HG02678 (cell line): ENCODE data around the gene ZNF142.
A peak's percentile ranks its signal among the peaks of the same experiment; 100 is the strongest.
"Not testable (repeated sequence)": the region's sequence is repeated elsewhere in the genome, so short reads cannot be mapped to it uniquely, and the experiment has no call there.

Experiments
- ATAC-seq: cut with Tn5 transposase; IDR thresholded peaks from one replicate; pipeline ENCODE4 v1.9.1; 2021; ENCODE audit warnings: mild to moderate bottlenecking, moderate library complexity; ENCODE audit not compliant: unreplicated experiment

The ZNF142 gene, protein sequence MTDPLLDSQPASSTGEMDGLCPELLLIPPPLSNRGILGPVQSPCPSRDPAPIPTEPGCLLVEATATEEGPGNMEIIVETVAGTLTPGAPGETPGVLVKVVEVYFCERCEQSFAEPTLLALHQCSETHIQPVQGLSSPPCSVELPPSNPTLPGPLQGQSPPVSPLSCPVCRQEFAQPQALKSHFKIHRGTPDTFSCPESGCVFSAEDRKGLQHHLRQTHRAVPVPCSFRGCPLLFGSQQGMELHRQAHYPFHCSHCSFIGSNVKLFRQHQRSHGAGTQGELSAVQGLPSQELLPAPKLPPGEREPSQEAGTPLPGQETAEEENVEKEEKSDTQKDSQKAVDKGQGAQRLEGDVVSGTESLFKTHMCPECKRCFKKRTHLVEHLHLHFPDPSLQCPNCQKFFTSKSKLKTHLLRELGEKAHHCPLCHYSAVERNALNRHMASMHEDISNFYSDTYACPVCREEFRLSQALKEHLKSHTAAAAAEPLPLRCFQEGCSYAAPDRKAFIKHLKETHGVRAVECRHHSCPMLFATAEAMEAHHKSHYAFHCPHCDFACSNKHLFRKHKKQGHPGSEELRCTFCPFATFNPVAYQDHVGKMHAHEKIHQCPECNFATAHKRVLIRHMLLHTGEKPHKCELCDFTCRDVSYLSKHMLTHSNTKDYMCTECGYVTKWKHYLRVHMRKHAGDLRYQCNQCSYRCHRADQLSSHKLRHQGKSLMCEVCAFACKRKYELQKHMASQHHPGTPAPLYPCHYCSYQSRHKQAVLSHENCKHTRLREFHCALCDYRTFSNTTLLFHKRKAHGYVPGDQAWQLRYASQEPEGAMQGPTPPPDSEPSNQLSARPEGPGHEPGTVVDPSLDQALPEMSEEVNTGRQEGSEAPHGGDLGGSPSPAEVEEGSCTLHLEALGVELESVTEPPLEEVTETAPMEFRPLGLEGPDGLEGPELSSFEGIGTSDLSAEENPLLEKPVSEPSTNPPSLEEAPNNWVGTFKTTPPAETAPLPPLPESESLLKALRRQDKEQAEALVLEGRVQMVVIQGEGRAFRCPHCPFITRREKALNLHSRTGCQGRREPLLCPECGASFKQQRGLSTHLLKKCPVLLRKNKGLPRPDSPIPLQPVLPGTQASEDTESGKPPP (N-terminal part only)

DNA sequence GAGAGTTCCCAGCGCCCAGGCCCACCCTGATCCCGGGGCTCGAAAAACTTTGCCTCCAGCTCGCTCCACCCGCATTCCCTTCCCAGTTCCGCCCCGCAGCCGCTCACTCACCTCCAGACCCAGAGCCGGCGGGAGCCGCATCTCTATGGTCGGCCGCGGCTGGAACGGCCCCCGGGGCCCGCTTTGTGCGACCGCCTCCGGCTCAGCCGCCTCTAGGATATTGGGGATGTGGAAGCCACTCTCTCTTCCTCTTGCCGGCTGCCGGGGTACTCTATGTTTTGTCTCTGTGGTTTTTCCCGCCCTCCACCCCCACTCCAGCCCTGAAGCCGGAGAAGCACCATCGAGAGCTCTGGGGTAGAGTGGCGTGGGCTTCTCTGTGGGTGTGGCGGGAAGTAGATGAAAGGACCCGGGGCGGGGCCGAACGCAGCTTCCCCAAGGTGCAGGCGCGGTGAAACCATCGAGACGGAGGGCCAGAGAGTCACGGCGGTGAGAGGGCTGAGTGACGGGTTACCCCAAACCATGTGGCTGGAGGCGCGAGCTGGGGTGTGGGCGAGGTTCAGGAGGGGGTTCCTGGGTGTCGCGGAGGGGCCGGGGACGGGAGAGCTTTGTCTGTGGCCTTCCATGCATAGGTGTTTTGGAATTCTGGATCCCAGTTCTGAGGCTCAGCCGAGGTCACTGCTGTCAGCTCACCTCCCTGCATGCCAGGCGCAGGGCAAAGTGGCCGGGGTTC, at the start of gene ZNF142, which contains the start of gene BCS1L:
ZNF142 (minus strand) TSS at position 366 of the 730 bp plus-strand sequence. CDS start 3,194 bp downstream, outside the sequence.
BCS1L (plus strand) TSS at position 426 of the 730 bp plus-strand sequence. CDS start 1,305 bp downstream, outside the sequence.
- ATAC-seq, result peak; percentile 96

DNA sequence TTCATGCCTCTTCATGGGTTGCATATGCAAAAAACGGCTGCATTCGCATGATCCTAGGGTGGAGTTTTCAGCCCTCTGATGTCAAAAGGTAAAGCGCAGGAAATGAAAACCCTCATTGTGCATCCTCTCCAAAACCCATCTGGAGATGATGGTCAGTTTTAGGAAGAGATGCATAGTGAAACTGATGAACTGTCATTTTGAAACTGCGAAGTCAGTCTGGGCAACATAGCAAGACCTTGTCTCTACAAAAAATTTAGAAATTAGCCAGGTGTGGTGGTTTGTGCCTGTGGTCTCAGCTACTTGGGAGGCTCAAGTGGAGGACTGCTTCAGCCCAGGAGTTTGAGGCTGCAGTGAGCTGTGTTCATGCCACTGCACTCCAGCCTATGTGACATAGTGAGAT, 48.7 kb upstream of the ZNF142 start:
- ATAC-seq, result peak; percentile 19

DNA sequence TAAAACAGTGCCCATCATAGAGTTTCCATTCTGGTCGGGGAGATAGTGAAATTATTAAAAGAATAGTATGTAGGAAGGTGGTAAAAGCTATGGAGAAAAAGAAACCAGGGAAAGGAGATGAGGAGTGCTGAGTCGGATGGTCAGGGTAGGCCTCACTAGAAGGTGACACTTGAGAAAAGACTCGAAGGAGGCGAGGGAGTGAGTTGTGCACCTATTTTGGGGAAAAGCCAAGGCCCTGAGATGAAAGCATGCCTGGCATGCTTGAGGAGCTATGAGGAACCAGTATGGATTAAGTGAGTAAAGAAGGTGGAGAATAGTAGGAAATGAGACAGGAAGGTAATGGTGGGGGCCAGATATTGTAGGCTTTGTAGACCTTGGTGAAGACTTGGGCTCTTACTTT, 43.9 kb upstream of the ZNF142 start:
- ATAC-seq, result no peak

DNA sequence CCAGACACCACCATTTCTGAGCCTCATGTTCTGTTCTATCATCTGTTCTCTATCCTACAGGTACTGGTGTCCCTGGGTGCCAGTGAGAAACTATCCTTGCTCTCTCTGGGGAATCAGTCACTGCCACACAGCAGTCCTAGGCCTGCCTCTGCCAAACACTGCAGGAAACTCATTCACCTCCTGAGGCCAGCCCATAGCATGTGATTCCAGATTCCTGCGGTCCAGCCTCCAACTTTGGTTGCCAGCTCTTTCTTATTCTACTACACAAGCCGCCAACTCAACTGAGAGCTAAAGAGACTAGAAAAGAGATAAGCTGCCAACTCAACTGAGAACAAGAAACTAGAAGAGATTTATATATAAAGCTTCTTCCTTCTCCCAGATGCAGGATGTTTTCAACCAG, 42.4 kb upstream of the ZNF142 start:
- no peak for ATAC-seq

DNA sequence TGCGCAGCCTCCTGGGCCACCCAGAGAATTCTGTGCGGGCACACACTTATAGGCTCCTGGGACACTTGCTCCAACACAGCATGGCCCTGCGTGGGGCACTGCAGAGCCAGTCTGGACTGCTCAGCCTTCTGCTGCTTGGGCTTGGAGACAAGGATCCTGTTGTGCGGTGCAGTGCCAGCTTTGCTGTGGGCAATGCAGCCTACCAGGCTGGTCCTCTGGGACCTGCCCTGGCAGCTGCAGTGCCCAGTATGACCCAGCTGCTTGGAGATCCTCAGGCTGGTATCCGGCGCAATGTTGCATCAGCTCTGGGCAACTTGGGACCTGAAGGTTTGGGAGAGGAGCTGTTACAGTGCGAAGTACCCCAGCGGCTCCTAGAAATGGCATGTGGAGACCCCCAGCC, 39.5 kb upstream of the ZNF142 start:
- no peak for ATAC-seq

DNA sequence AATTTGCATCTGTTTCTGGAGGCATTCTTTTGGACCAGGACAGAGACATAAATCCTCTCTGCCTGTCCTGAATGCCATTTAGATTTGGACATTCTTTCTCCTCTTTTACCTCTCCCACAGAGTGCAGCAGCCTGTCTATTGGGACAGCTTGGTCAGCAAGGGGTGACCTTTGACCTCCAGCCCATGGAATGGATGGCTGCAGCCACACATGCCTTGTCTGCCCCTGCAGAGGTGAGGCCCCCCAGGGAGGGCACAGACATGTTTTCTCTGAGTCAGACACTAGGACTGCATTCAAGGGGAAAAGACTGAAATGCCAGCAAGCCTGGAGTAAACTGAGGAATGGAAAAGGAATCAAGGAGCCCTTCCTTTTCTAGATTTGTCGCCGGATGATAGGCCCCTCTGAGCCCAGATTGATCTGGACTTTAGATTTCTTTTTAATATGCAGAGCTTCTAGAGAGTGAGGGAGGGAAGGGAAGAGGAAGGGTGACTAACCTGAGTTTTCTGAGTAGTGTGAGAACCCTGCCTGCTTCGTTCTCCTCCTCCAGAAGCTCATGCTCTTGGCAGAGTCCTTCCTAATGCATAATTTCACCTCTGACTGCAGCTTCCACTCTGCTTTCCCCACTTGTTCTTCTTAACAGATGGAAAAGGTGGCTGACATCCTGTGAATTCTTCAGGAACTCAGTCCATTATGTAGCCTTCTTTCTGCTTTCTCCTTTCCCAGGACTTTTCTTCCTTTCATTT, 35.2 kb upstream of the ZNF142 start:
- ATAC-seq, result no peak

DNA sequence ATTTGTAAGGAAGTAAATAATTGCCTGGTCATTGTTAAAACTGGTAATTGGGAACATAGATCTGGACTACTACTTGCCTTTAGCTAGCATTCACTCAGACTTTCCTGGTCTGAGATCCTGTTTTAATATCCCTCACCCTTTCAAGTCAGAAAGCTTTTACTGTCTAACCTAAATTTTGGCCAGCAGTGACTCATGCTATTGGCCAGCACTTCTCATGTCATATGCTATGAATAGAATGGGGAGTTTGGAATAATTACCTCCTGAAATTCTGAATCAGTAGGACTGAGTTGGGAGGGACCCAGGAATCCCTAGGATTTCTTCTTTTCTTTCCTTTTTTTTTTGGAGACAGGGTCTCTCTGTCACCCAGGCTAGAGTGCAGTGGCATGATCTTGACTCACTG, 31.8 kb upstream of the ZNF142 start:
- ATAC-seq, result no peak

DNA sequence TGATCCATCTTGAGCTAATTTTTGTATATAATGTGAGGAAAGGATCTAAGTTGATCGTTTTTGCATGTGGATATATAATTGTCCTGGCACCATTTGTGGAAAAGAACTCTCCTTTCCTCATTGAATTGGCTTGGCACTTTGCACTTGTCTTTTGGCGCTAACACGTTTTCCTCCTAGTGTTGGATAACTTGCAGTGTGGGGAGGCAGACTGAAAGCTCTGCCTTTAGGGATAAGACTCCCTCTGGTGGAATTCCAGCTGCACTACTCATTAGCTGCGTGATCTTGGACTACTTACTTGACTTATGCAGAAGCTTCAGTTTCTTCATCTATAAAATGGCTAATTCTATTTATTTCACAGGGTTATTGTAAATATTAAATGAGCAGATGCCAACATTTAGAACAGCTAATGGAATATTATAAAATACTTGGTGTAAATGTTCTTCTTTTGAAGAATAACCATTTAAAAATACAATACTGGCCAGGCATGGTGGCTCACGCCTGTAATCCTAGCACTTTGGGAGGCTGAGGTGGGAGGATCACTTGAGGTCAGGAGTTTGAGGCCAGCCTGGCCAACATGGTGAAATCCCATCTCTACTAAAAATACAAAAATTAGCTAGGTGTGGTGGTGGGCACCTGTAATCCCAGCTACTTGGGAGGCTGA, 28.1 kb upstream of the ZNF142 start:
- not testable (repeated sequence) for ATAC-seq

DNA sequence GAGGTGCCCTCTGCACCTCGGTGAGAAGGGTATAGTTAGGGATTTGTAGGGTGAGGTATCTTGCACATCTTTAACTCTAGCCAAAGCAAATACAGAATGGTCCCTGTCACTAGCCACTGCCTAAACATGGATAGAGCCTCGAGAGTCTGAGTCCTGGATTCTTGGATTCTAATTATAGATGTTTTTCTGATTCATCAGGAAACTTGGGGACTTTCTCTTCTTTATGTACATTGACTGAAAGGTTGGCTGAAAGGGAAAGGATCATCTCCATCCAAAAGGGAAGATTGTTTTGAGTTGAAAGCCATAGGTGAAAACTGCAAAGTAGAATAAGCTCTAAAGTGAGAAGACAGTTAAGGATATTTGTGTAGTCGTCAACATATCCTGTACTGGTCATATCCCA, 20.6 kb upstream of the ZNF142 start:
- no peak for ATAC-seq

DNA sequence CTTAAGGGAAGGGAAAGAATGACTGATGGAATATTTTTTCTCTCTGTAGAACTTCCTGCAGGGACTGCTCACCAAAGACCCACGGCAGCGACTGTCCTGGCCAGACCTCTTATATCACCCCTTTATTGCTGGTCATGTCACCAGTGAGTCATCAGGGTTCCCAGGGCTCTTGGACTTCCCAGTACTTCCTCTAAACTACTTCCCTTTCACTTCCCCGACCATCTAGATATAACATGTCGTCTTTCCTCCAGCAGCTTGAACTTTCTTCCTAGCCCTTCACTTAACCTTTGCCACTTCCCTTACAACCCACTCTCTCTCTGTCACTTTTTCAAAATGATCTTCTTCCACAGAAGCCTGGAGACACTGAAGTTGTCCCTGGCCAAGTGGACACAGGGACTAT, 19.7 kb upstream of the ZNF142 start:
- no peak for ATAC-seq

DNA sequence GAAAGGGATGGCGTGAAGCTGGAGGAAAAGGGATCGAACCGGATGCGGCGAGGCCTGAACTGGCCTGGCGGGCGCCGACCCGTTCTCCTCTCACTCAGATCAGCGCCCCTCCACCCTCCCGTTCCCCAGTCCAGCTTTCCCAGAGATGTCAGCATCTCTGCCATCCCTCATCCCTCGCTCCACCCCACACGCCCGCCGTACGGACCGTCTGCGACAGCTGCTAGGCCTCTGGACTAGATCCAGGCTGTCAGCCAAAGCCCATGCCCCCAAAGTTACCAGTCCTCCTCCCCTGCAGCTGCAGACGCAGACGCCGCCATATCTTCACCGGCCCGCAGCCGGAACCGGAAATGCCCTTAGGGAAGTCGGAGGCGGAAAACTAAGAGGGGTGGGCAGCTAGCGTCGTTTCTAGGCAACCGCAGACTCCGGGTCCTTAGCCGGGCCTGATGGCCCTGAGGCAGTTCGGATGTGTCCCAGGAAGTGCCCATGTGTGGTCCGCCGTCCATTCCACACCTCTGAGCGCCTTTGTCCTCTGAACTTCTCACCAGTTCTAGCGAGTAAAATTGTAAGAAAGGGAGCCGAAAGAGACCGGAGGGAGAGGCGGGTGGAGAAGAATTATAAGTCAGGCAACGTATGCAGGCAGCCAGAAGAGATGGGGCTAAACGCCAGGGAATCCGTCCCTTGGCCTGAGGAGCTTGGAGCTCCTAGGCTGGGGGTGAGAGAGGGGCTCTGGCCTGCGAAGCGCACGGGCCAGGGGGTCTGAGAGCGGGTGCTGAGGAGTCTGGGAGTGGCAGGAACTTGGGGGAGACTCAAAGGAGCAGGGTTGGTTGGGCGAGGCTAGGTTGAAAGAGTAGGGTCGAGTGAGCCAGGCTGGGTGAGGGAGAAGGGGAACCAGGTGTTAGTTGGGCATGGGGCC, 12.5 kb upstream of the ZNF142 start, which contains the start of the genes RNF25 and STK36:
RNF25 (minus strand) TSS at position 349 of the 913 bp plus-strand sequence; CDS start at position 317, 32 bp downstream.
STK36 (plus strand) TSS at position 433 of the 913 bp plus-strand sequence. CDS start 744 bp downstream, outside the sequence.
- peak; percentile 99 for ATAC-seq

DNA sequence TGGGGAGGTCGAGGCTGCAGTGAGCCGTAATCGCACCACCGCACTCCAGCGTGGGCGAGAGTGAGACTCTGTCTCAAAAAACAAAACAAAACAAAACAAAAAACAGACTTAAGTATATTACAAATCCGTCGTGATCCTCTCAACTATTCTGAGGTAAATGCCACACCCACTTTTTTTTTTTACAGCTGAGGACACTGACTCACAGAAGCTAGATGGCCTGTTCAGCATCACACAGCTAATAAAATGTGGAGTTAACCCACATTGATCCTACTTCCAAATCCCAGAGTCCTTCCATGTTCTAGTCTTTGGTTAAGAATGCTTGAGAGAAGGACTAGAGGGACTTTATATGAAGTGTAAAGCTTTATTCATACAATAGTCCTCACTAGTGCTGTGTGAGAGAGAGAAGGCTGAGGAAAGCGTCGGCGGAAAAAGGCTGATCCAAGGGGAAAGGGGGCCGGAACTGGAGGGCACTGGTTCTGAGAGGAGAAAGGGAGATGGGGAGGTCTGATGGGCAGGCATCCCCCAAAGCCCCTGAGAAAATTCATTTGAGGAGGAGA, 11.8 kb upstream of the ZNF142 start:
- ATAC-seq, result no peak

DNA sequence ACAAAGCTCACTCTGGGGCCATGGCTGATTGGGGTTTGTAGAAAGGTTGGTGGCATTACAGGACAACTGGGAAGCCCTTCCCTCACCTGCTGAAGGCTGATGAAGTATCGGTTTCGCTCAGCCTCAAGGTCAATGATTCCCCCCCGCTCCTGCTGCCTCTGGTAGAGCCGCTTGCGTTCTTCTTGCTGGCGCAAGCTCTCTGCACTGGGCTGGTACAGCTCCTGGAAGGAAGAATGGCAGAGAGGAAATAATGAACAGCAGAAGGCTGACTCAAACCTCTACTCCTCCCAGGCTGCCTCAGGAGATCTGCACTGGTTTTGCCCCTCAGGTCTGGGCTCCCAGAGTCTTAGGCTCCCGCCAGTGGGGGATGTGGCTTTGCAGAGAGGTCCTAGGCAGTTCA, 5.2 kb upstream of the ZNF142 start:
- no peak for ATAC-seq

DNA sequence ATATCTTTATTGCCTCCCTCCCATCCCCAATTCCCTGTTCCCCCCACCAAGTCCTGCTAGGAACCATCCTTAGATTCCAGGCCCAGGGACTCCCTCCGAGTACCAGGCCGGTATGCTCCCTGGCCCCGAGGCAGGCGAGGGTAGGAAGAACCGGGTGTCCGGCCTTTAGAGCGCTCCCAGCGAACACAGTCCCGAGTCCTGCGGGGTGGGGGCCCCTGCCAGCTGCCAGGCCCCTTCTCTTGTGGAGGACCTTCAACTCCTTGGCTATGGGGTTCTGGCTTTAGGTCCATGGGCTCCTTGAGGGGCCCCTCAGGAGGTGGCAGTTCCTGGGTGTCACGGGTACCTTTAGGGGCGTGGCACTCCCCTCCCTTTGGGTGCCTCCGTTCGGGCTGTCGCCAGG, 4.5 kb upstream of the ZNF142 start:
- no peak for ATAC-seq

DNA sequence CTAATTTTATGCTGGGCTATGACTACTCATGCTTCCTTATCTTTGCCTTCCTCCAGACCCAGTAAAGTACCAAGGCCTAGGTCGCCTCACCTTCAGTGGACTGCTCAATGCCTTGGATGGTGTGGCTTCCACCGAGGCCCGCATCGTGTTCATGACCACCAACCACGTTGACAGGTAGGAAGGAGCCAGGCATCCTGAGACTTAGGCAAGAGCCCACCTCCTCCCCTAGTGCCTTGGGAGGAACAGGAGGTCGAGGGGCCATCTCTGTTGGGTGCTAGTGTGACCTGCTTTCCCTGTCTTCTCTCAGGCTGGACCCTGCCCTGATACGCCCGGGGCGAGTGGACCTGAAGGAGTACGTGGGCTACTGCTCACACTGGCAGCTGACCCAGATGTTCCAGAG, 3.4 kb upstream of the ZNF142 start:
- ATAC-seq, result no peak

DNA sequence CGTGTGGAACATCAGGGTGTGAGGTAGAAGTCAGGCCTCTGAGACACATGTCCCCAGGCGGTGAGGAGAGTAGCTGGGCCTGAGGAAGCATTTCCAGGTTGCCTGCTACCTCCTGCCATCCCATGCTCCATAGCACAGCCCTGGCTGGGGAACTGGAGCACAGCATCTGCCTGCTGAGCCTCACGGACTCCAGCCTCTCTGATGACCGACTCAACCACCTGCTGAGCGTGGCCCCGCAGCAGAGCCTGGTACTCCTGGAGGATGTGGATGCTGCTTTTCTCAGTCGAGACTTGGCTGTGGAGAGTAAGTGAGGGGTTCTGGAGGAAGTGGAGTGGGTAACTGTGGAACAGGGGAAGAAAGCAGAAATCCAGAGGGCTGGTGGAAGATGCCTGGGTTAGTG, 3.0 kb upstream of the ZNF142 start:
- ATAC-seq, result no peak

DNA sequence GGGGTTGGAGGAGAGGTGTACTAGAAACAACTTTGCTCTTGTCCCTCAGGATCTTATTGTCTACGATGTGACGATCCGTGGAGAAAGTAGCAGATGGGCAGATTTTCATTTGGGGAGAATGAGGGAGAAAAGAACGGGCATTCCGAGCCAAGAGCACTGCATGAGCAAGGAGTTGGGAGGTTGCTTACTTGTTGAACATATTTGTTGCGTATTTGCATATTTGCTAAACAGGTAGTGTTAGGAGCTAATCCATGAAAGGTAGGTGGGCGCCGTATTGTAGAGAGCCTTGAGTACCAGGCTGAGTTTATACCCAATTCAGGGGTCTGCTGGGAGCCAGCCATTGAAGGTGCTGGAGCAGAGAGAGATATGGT, 550 bp upstream of the ZNF142 start:
- ATAC-seq, result no peak
